HS-27A (cell line): ENCODE measurements around the gene GIMAP8.

Source experiments
- DNase-seq: peaks from one replicate; pipeline ENCODE4 v3.0.0-alpha.2; 2012; ENCODE audit warnings: low read depth, missing footprints

Gene GIMAP8

DNA sequence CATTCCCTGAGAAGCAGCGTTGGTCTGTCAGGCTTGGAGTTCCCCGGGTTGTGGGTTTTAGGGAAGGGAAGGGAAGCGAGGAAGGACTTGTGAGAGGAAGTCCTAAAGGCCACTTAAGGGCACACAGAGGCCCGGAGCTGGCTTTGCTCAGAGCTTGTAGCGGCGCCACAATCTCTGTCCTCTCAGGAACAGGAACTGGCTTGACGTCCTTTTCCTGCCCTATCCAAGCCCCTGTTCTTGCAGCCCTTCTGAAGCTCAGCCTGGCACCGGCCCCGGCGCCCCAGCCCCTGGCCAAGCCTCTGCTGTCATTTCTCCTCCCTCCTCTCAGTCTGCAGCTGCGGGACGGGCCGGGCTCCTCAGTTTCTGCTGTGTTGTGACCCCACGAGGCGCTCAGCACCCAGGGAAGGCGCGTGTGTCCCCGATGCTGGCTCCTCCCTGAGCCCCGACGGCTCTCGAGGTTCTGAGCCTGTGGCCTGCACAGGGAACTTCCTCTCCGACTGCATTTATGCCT, at the start of gene GIMAP8:
GIMAP8 (plus strand) TSS at position 140 of the 511 bp plus-strand sequence. CDS start 16,069 bp downstream, outside the sequence.
- no peak for DNase-seq

DNA sequence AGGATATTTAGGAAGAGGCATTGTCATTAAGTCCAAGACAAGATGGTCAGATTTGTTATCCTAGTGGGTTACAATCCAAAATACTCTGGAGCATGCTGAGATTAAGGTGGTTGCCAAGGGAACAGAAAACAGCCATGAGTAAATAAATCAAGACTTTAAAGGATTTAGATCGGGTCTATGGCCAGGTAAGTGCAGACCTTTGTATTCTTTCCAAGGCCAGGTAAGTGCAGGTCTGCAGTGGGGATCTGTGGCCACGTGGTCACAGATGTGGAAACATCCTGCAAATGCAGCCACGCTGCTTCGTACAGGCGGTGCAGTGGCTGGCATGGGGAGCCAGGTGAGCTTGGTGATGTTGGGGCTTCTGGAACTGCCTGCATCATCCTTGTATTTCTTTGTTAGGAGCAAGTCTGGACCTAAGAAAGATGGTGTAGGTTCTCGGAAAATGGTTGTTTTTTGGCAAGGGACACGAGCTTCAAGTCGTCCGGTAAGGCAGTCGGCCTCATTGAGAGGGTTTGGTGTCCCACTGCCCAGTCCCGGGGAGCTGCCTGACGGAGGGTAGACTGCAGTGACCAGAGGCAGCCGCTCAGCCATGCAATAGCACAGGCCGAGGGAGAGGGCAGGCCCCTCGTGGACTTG, 49.5 kb upstream of the GIMAP8 start:
- no peak for DNase-seq

DNA sequence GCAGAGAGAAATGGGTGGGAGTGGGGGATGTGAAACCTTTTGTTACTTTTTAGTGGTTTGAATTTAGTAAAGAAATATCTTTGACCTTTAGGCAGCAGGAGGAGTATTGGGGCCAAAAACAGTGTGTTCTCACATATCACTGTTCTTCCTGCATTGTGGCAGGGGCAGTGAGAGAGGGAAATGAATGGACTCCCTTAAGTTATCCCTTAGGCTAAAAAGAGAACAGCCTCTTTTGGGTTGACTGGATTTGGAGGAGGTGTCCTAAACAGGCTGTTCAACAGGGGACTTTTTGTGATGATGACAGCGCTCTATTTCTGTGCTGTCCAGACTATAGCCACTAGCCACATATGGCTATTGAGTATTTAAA, 49.0 kb upstream of the GIMAP8 start:
- DNase-seq, result no peak

DNA sequence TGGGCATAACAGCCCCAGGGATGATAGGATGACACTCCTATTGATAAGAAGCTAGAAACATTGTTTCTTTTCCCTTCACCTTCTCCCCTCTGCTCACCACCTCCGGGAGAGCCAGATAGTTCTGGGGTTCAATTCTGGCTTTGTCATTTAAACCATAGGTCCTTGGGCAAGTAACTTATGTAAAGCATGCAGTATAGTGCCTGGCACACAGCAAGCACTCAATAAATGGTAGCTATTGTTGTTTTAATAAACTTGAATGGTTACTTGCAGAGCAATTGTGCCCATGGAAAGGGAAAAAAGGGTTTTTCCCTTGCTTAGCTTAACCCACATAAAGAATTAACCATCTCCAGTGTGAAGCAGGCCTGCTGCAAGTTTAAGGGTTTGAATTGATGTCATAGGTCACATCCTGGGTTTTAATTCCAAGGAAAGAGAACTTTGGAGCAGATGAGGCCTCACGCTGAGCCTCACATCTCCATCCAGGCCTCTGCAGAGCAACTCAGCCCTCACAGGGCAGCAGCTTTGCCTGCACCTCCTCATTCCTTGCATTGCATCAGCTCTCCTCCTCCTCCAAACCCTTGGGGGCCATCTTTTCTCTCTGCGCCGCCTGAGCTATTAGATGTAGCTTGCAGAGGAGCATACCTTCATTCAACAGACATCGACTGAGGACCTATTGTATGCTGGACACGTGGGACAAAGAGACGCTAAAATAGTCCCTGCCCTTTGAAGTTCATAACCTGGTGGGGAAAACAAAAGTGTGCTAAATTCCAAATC, 48.4 kb upstream of the GIMAP8 start:
- DNase-seq, result no peak

DNA sequence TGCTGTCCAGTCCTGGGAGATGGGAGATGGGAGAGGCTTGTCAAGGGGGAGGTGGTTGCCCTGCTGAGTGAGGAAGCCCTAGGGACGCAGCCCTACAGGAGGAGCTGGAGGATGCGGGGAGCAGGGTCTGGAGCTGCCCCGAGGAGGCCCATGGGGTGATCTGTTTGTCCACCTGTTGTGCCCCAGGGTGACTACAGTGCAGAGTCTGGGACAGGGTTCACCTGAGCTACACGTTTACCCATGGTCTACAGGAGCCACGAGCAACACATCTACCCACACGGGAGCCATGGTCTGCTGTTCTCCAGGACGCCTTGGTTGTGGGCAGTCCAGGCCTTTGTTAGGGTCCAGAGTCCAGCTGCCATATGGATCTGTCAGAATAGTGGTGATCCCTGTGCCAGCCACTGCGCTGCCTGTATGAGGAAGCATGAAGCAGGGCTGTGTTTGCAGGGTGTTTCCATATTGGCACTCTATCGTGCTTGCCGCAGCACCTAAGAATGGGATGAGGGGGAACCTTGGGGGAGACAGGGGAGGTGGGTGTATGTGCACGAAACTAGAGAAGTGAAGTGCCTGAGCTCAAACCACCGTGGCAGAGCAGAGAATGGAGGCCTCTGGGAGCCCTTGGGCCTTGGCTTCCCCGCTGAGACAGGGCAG, 47.6 kb upstream of the GIMAP8 start:
- no peak for DNase-seq

DNA sequence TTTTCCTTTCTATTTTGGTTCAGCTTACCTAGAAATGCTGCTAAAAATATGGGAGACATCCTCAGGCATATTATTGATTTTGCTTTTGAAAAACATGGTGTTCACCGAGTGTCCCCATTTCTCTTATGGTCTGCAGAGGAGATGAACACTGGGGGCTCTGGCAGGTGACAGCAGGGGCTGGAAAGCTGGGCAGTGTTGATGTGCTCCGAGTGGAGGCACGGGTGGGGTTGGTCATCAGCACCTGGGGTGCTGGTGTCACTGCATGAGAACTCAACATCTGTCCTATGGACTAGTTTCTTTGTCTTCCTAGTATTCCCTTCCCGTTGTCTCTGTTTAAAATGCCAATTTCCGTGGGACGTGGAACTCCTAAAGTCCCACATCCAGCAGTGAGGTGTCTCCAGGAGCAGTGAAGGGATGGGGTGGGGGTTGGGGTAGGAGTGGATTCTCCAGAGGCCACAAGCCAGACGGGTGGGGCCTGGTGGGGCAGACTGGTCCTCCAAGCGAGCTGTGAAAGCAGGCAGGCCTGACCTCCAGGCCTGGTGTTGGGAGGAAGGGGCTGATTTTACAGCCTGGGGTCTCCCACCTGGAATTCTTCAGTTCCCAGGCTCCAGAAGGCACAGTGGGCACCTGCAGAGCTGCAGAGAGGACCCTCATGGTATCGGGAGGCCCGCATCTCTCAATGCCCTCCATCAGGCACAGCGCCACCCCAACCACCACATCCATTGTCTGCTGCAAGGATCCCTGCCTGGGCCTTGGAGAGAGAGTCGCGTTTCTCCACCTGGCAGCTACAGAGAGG, 46.9 kb upstream of the GIMAP8 start:
- DNase-seq, result no peak

DNA sequence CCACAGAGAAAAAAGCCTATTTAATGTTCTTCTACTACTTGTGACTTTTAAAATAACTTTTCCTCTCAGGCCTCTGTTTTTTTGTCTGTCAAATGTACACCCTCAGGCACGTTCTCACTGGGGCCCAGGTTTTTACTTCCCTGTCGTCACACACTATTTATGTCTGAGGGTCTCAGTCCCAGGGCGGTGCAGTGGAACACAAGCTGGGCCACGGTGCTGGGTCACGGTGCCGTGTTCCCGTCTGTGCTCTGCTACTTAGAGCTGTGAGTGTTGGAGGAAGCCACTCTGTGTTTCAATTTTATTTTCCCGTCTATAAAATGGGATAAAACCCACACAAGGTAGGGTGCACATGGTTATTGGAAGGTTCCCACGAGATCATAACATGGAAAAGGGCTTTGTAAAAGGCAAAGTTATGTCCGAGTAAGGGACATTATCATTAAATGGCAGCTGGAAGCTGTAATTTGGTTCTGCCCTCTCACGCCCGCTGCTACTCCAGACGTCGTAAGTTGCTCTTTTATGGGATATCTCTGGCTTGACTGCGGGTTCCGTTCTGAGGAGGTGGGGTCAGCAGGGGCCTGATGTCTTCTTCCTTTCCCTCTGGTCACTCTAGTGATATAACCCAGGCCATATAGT, 46.1 kb upstream of the GIMAP8 start:
- DNase-seq, result no peak

DNA sequence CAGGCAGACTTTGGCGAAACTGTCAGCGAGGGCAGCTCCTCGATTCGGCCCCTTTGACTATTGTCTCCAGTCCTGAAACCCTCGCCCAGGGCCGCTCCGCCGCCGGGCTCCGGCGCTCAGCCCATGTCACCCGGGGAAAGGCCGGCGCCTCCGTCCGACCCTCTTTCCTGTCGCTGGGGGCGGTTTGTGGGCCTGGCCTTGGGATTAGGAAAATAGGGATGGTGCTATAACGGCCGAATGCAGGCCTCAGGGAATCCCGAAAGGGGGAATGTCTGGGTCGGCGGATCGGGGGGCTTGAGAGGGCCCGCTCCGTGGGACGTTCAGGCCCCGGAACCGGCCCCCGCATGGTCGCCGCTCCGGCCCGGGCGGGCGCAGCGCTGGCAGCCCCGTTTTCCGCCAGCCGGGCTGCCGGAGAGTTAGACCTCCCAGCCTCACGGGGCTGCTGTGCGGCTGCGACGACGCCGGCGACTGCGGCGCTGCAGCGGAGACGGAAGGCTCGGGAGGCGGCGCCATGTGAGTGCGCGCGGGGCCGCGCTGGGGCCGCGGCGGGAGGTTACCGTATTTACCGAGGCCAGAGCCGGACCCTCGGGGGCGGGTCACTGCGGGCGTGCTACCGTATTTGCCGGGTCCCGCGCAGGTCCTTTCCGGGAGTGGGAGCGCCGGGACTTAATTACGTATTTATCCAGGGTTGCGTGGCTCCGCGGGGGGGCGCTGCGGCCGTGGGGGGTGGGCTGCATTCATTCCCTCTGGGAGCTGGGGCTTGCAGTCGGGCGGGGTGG, 45.4 kb upstream of the GIMAP8 start:
- no peak for DNase-seq

DNA sequence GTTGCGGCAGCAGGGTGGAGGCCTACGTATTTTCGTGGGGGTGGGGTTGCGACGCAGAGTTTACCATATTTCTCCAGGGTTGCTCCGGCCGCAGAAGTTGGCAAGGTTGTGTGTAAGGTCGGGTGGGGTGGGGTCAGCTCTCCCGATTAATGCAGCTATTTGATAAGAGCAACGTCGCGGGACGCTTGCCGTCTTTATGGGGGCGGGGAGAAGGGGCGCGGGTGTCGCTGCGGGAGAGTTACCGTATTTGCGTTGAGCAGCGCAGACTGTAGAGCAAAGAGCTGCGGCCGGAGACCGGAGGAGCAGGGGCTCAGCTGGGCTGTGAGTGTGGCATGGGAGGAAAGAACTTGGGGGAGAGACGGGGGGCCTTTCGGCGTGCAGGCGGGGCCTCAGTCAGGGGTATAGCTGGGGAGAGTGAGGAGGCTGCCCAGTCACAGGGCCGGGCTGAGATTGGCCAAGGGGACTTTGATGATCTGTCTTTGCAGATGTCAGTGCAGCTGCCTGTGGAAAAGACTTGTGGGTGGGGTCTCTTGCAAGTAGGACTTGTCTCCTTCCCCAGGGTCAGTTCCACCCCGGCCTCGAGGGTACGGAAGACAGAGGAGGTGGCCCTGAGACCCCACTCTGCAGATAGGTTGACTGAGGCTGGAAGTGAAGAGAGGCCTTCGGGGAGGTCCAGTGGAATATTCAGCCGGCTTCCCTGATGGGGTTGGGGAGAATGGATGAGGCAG, 44.7 kb upstream of the GIMAP8 start:
- DNase-seq, result no peak

DNA sequence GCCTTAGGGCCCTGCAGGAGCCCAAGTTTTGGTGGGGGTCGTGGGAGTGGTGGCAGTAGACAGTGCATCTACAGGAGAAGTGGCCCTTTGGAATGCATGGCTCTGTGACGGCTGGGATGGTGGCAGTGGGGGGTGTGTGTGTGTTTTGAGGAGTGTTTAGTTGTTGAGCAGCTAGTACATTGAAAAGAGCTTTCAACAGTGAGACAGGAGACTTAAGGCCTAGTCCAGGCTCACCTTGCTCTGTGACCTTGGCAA, 44.2 kb upstream of the GIMAP8 start:
- DNase-seq, result no peak

DNA sequence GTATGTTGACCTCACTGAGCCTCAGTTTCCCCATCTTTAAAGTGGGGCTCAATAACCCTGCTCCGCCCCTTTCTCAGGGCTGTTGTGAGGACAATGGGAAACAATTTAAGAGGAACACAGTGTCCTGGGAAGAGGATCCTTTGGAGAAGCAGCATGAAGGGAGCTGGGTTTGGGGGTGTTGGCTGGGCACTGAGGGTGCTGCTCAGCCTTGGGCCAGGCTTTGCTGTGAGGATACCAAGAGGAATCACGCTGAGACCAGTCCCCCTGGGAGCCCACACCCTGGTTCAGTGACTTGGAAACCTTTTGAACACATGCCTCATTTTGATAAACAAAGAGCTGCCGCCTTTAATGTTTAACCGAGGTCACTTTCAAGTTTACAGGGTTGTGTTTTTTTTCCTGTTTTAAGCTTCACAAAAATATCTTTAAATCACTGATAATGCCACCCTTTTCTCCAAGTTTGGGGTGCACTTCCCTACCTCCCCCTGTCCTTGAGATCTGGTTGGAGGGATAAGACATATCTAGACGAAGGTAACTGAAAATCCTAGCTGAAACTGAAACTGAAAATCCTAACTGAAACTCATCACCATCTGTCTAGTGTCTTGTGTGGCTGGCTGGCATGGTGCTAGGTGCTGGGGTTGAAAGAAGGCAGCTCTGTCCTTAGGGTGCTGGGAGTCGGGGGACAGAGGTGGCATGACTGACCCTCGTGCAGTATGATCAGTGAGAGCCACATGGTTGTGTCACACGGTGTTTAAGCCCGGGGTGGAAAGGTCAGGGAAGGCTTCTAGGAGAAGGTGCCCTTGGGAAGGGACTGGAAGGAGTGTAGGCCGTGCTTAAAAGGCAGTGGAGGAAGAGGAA, 43.6 kb upstream of the GIMAP8 start:
- no peak for DNase-seq

DNA sequence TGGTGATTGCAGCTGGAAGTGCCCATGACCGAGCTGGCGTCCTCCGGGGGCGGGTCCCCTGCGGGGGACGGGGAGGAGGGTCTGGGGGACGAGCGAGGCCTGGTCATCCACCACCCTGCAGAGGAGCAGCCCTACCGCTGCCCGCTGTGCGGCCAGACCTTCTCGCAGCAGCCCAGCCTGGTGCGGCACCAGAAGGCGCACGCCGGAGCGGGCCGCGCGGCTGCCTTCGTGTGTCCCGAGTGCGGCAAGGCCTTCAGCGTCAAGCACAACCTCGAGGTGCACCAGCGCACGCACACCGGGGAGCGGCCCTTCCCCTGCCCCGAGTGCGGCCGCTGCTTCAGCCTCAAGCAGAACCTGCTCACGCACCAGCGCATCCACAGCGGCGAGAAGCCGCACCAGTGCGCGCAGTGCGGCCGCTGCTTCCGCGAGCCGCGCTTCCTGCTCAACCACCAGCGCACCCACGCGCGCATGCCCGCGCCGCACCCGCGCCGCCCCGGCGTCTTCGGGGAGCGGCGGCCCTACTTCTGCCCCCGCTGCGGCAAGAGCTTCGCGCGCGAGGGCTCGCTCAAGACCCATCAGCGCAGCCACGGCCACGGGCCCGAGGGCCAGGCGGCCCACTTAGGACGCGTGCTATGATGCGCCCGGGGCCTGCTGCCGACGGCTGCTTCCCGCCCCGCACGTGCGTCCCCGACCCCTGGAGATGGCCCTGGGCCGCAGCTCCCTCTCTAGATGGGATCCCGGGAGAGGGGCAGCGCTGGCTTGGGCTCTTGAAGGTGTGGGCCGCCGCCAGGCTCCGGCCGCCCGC, 42.6 kb upstream of the GIMAP8 start:
- no peak for DNase-seq

DNA sequence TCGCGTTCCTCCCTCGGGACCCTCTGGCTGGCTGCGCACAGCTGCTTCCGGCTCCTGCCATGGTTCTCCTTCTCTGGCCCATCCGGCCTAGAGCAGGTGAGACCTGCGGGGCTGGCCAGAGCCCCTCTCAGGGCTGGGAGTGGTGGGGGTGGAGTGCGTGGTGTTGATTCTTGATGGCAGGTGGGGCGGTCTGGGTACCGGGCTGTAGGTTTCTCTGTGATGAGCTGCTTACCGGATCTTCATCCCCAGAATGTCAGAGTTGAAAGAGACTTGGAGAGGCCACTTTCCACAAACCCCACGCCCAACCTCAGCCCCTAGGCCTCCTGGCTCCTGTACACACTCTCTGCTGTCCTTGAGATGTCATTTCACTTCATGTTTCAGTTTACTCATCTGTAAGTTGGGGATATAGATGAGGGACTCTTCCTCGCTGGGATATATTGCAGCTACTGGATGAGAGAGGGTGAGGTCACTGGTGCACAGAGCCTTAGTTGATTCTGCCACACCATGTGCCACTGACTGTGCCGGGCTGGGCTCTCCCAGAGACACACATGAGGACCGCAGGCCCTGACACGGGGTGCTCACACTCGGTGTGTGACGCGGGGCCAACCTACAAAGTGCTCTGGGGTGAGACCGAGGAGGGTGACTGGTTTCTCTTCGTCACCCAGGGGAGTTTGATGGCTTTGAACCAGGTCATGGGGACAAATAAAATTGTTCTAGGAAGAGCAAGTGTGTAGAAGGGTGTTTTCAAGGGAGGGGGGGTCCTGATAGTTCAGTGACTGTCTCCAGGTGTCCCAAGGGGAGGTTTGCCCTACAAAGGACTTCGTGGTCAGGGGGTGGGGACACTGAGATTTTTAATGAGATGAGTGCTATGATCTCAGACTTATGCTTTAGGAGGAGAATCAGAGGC, 41.8 kb upstream of the GIMAP8 start:
- DNase-seq, result no peak

DNA sequence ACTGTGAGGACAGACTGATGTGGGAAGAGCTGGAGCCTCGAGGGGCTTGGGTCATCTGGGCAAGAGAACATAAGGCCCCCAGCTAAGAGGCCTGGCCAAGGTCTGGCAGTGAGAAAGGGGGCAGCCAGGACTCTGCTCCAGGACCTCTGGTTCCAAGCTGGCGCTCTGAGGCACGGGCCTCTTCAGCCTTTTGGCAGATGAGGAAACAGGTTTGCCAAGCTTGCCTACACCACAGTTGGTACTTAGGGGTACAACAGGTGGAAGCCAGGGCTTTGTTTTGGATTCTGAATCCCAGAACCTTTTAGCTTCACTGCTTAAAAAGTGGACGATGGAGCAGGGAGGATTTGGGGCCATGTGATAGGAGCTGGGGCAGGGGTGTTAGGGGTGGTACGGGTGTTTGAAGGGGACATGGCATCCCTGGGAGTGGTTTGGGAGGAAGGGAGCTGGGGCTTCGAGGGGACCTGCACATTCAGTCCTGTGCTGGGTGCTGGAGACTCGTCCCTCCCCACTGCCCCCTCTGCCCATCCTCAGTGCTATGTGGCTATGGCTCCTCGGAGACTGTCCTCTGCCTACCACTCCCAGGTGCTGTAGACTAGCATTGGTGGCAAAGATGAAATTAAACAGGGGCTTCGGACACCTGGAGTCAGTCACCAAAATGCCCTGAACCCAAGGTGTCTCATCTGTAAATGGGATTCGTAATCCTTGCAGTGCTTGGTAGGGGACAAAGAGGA, 41.0 kb upstream of the GIMAP8 start:
- DNase-seq, result no peak

DNA sequence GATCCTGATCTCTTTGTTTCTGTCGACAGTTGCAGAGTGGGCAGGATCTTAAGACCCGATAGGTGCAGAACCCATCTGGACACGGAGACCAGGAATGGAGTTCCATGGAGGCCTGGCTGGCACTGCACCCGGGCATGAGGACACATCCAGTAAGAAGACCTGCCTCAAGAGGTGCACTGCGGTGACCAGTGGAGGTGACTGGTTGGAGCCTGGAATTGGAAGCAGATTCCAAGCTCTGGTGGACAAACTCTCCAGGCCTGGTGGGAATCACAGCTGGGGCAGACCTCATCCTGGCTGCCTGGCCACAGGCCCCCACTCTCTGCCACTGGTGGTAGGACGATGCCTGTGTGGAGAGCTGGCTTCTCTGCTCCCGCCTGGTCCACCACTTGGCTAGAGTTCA, 40.3 kb upstream of the GIMAP8 start:
- DNase-seq, result no peak

DNA sequence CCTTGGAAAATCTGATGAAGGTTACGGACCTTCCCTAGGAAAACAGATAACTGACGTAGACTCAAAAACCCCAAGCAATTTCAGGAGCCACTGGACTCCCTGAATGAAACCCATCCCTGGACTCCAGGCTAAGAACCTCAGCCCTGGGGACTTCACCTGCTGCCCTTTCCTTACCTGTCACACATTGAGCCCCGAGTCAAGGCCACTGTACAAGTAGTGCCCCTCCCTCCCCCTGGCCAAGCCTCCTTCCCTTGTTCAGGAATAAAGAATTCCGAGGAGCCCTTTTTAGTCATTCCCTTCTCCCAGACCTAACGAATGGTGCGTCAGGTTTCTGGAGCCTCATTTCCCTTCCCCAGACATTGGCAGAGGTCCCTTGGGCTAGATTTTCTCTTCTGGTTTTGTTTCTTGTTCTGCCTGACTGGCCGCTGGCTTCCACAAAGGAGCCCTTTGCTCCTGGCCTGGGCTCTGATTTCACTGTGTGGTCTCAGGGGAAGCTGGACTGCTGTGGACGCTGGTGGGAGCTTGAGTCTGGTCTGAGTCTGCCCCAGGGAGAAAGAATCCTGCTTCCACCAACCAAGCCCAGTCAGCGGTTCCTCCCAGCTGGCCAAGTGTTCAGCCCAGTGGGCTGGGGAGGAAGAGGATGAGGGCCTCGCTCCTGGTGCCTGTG, 39.6 kb upstream of the GIMAP8 start:
- DNase-seq, result no peak
